HEK293T (cell line): ENCODE measurements around the gene ALX1.

Experiments
- CTCF ChIA-PET: fragments of 350-600 bp; formaldehyde crosslinking; extraction: SDS; loops from one replicate; lab custom pipeline; 2021; ENCODE audit warnings: antibody characterized with exemption, inconsistent platforms; lab: Yijun Ruan, JAX
- POLR2A ChIA-PET: fragments of 350-600 bp; formaldehyde crosslinking; extraction: SDS; loops from one replicate; lab custom pipeline; 2020; ENCODE audit warnings: antibody characterized with exemption, inconsistent platforms; lab: Yijun Ruan, JAX
- DNase-seq: peaks from one replicate; pipeline ENCODE4 v3.0.0; 2012; ENCODE audit warnings: mixed read lengths; ENCODE audit errors: extremely low spot score
- ARNT ChIP-seq: fragments of 450-650 bp; IDR thresholded peaks from 2 replicates; pipeline ENCODE4 v1.6.1; 2017; ENCODE audit warnings: mild to moderate bottlenecking
- BHLHE40 ChIP-seq: fragments of 450-650 bp; IDR thresholded peaks from 2 replicates; pipeline ENCODE4 v1.6.1; 2016; ENCODE audit warnings: mild to moderate bottlenecking, moderate library complexity, borderline replicate concordance
- CTBP1 ChIP-seq: fragments of 450-650 bp; IDR thresholded peaks from 2 replicates; pipeline ENCODE4 v1.6.1; 2016; ENCODE audit warnings: borderline replicate concordance
- ELF4 ChIP-seq: fragments of 450-650 bp; IDR thresholded peaks from 2 replicates; pipeline ENCODE4 v1.6.1; 2017; ENCODE audit warnings: antibody characterized with exemption
- FOXA1 ChIP-seq: fragments of 450-650 bp; IDR thresholded peaks from 2 replicates; pipeline ENCODE4 v1.6.1; 2016; ENCODE audit warnings: mild to moderate bottlenecking
- FOXK2 ChIP-seq: fragments of 450-650 bp; IDR thresholded peaks from 2 replicates; pipeline ENCODE4 v1.6.1; 2016; ENCODE audit warnings: mild to moderate bottlenecking
- FOXM1 ChIP-seq: fragments of 450-650 bp; IDR thresholded peaks from 2 replicates; pipeline ENCODE4 v1.6.1; 2017; ENCODE audit warnings: mild to moderate bottlenecking, borderline replicate concordance
- HDGF ChIP-seq: fragments of 450-650 bp; IDR thresholded peaks from 2 replicates; pipeline ENCODE4 v1.6.1; 2017; ENCODE audit warnings: antibody characterized with exemption, borderline replicate concordance
- L3MBTL2 ChIP-seq: fragments of 450-650 bp; conservative IDR thresholded peaks from 2 replicates; pipeline ENCODE4 v1.6.1; 2016; ENCODE audit warnings: mild to moderate bottlenecking
- LEF1 ChIP-seq: fragments of 450-650 bp; IDR thresholded peaks from 2 replicates; pipeline ENCODE4 v1.6.1; 2017; ENCODE audit warnings: mild to moderate bottlenecking, borderline replicate concordance
- NFRKB ChIP-seq: fragments of 450-650 bp; IDR thresholded peaks from 2 replicates; pipeline ENCODE4 v1.6.1; 2016; ENCODE audit warnings: mild to moderate bottlenecking, moderate library complexity
- SP1 ChIP-seq: fragments of 450-650 bp; IDR thresholded peaks from 2 replicates; pipeline ENCODE4 v1.6.1; 2017
- SUZ12 ChIP-seq: fragments of 450-650 bp; IDR thresholded peaks from 2 replicates; pipeline ENCODE4 v1.6.1; 2016; ENCODE audit warnings: mild to moderate bottlenecking
- TARDBP ChIP-seq: fragments of 450-650 bp; IDR thresholded peaks from 2 replicates; pipeline ENCODE4 v1.6.1; 2016
- ZNF384 ChIP-seq: fragments of 450-650 bp; IDR thresholded peaks from 2 replicates; pipeline ENCODE4 v1.6.1; 2016
- TF ChIP-seq, protein P1 (sequence below): fragments of 450-650 bp; IDR thresholded peaks from 2 replicates; pipeline ENCODE4 v1.6.1; 2016

ALX1 gene

DNA sequence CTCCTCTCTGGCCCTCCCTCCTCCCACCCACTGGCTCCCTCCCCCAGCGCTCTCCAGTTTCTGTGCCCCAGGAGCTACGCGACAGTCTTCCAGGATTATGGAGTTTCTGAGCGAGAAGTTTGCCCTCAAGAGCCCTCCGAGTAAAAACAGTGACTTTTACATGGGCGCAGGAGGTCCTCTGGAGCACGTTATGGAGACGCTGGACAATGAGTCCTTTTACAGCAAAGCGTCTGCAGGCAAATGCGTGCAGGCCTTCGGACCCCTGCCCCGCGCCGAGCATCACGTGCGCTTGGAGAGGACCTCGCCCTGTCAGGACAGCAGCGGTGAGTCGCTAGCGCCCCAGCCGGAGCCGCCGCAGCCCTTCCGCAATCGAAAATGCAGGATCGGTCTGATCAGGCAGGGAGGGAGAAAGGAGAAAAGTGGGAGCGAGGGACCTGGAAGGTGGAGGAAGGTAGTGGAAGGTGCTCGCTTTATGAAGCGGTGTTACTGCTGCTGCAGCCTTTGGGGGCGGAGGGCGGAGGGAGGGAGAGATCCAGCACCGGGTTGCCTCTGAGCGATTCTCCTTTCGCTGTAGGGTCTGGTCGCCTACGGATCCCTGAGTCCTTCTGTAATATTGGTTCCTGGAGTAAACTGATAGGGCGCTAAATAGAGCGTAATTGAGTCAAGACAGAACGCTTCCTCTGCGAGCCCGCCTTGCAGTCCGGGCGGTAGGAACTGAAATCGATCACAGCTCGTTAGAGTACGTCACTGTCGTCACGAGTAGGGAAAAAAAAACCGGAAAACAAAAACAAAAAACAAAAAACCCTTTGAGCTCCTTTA lies at the start of gene ALX1:
TSS of gene ALX1 (plus strand) at position 56 of the 819 bp plus-strand sequence. CDS start at position 98, 42 bp downstream.
- TF ChIP-seq FOXM1 = no peak
- TF ChIP-seq LEF1 = no peak
- no peak for TF ChIP-seq HDGF
- TF ChIP-seq ELF4 = no peak
- TF ChIP-seq L3MBTL2 = peak; percentile 93
- no peak; the same call in 1 of the 2 replicates for TF ChIP-seq ARNT
- no peak for TF ChIP-seq CTBP1
- TF ChIP-seq, protein P1, sequence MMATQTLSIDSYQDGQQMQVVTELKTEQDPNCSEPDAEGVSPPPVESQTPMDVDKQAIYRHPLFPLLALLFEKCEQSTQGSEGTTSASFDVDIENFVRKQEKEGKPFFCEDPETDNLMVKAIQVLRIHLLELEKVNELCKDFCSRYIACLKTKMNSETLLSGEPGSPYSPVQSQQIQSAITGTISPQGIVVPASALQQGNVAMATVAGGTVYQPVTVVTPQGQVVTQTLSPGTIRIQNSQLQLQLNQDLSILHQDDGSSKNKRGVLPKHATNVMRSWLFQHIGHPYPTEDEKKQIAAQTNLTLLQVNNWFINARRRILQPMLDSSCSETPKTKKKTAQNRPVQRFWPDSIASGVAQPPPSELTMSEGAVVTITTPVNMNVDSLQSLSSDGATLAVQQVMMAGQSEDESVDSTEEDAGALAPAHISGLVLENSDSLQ = peak; percentile 73
- TF ChIP-seq BHLHE40 = no peak; the same call in 1 of the 2 replicates
- TF ChIP-seq FOXK2 = no peak
- peak; percentile 93 for TF ChIP-seq ZNF384
- TF ChIP-seq FOXA1 = no peak
- CTCF ChIA-PET = interaction anchor here (0.6 kb wide), 2 partner anchors 145 to 149 kb away, joined by 3 to 4 read pairs; no protein-coding TSS in a partner anchor
- DNase-seq = peak; percentile 64
- POLR2A ChIA-PET = interaction anchor here (0.7 to 0.8 kb wide), 2 partner anchors 70 to 139 kb away, joined by 3 read pairs; no protein-coding TSS in a partner anchor

DNA sequence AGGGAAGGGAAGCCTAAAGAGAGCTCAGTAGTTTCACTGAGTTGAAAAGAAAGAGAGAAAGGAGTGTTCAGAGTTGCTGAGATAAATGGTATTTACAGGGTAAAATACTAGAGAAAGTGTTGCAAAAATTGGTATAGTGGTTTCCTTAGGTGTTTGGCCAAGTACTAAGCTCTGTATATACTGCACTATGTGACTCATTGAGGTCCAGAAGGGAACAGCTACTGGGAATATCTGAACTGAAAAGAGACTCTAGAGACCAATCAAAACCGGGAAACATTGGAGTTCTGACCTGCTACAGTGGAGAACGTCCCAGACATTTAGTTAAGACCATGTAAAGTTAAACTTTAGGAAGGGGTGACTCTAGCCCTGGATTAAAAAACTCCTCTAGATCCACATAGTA lies 42.7 kb upstream of the ALX1 start:
- CTCF ChIA-PET = no interaction called here
- no peak for DNase-seq

DNA sequence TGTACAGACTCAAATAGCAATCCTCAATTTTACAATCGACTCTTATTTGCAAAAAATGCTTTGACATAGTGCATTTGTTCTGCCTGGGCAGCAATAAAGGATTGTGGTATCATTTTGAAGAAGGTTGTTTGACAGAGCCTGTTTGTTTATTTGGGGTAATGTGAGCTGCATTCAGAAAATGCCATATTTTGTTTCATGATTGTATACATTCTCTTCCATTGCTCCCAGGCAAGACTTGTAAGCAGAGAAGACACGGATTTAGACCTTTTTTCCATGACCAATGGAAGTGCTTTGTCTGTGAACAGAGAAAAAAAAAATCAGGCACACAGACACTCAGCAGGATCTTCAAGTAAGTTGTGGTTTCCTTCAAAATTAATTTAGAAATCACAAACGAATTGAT lies 35.5 kb upstream of the ALX1 start:
- TF ChIP-seq CTBP1 = no peak
- no peak for TF ChIP-seq FOXA1
- TF ChIP-seq LEF1 = no peak
- no peak for TF ChIP-seq ELF4
- no peak for TF ChIP-seq BHLHE40
- CTCF ChIA-PET = no interaction called here
- no peak for DNase-seq
- POLR2A ChIA-PET = no interaction called here

More for the DNA sequence above, 42.7 kb upstream of the ALX1 start:
- POLR2A ChIA-PET = no interaction called here
- TF ChIP-seq L3MBTL2 (no peak), ELF4 (no peak), SP1 (no peak), BHLHE40 (no peak), TARDBP (no peak), FOXM1 (no peak), FOXA1 (no peak), CTBP1 (no peak), HDGF (no peak), LEF1 (no peak), ZNF384 (no peak), SUZ12 (no peak), FOXK2 (no peak), NFRKB (no peak), ARNT (no peak)
- TF ChIP-seq, protein P1 = no peak

- CTCF ChIA-PET = no interaction called here
- DNase-seq = no peak
- TF ChIP-seq TARDBP = no peak
- no peak for TF ChIP-seq SUZ12
- TF ChIP-seq NFRKB = no peak
- TF ChIP-seq ARNT = no peak
- no peak for TF ChIP-seq ELF4
- POLR2A ChIA-PET = no interaction called here
These were observed 26.2 kb upstream of the ALX1 start for GRCh38 chr12:85253853-85254252.

- CTCF ChIA-PET = no interaction called here
- TF ChIP-seq L3MBTL2 (no peak), ARNT (no peak), FOXA1 (no peak), ELF4 (no peak), FOXK2 (no peak), HDGF (no peak), TARDBP (no peak), ZNF384 (no peak), FOXM1 (no peak), NFRKB (no peak), BHLHE40 (no peak), SP1 (no peak), LEF1 (no peak), SUZ12 (no peak), CTBP1 (no peak)
- TF ChIP-seq, protein P1 = no peak
- POLR2A ChIA-PET = no interaction called here
- no peak for DNase-seq
These were observed 22.3 kb upstream of the ALX1 start for GRCh38 chr12:85257671-85258070.

GRCh38 chr12:85260447-85260846 lies 19.6 kb upstream of the ALX1 start:
- CTCF ChIA-PET = interaction anchor here (0.5 to 0.7 kb wide), 3 partner anchors 315 to 1870 kb away, joined by 3 read pairs; no protein-coding TSS in a partner anchor
- no peak for DNase-seq
- POLR2A ChIA-PET = no interaction called here
- no peak for TF ChIP-seq ARNT
- TF ChIP-seq FOXA1 = no peak
- no peak for TF ChIP-seq ZNF384
- TF ChIP-seq, protein P1 = no peak
- TF ChIP-seq ELF4 = no peak
- no peak for TF ChIP-seq NFRKB
- TF ChIP-seq HDGF = no peak
